B cell (primary cell): Measurements from ENCODE around the gene PFDN6.

ENCODE experiments used
- EZH2 ChIP-seq: IDR thresholded peaks from 2 replicates; pipeline ENCODE4 v1.6.1; 2012; ENCODE audit warnings: borderline replicate concordance, low read depth, mild to moderate bottlenecking, moderate library complexity, low read length; ENCODE audit not compliant: insufficient read depth, poor library complexity, severe bottlenecking
- TF ChIP-seq, protein P1 (sequence below): fragments of 200-600 bp; IDR thresholded peaks from one replicate; pipeline ENCODE4 v1.8.0; 2022; ENCODE audit warnings: antibody characterized with exemption, mild to moderate bottlenecking

- TF ChIP-seq, protein P1, sequence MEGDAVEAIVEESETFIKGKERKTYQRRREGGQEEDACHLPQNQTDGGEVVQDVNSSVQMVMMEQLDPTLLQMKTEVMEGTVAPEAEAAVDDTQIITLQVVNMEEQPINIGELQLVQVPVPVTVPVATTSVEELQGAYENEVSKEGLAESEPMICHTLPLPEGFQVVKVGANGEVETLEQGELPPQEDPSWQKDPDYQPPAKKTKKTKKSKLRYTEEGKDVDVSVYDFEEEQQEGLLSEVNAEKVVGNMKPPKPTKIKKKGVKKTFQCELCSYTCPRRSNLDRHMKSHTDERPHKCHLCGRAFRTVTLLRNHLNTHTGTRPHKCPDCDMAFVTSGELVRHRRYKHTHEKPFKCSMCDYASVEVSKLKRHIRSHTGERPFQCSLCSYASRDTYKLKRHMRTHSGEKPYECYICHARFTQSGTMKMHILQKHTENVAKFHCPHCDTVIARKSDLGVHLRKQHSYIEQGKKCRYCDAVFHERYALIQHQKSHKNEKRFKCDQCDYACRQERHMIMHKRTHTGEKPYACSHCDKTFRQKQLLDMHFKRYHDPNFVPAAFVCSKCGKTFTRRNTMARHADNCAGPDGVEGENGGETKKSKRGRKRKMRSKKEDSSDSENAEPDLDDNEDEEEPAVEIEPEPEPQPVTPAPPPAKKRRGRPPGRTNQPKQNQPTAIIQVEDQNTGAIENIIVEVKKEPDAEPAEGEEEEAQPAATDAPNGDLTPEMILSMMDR, result no peak
- no peak for TF ChIP-seq EZH2
Observed at GRCh38 chr6:33313709-33314514, 24.5 kb downstream of the PFDN6 start, which contains the start of gene TAPBP.
